Body of pancreas (tissue), 4 donors: Measurements from ENCODE around the gene USH2A.

Source experiments
- CTCF ChIP-seq, 7 experiments: fragments of 450-650 bp in 4 of 7; fragments of 200-600 bp in 3 of 7; sonication (generic) in 3 of 7; IDR thresholded peaks; one replicate each; pipeline ENCODE4 v1.5.1; 2016 to 2019; ENCODE audit warnings: antibody characterized with exemption in 7 of 7
- POLR2A ChIP-seq, 3 donors: fragments of 450-650 bp; IDR thresholded peaks; one replicate each; pipeline ENCODE4 v1.6.1; 2016; ENCODE audit warnings: antibody characterized with exemption in 3 of 3, mild to moderate bottlenecking in 2 of 3

- TF ChIP-seq CTCF (IDR thresholded peaks at IDR 0.05), result no peak
- no peak for TF ChIP-seq POLR2A (IDR thresholded peaks at IDR 0.05)
Measured at GRCh38 chr1:215963621-215964020, 459.6 kb downstream of the USH2A start.
